Measurements from ENCODE around the gene PTOV1.

- no peak for TF ChIP-seq CTCF (IDR thresholded peaks at IDR 0.05; ENCODE audit: low read length)
- no peak for TF ChIP-seq EZH2phosphoT487 (IDR thresholded peaks at IDR 0.05; ENCODE audit: low read length)
Measured at GRCh38 chr19:49824662-49825061, 26.3 kb upstream of the PTOV1 start.

Measured in MM.1S (cell line).